Stimulated activated CD4-positive, alpha-beta T cell treated with anti-CD3 and anti-CD28 coated beads, Interleukin-12 subunit alpha, Interleukin-12 subunit beta, amount 100 ng/mL, for 4 hours (primary cell): ENCODE measurements around the gene PTTG1IP.

Experiments
- DNase-seq: peaks from one replicate; pipeline ENCODE4 v3.0.0-alpha.2; 2020

Gene PTTG1IP

GRCh38 chr21:44862869-44863685 lies 10.4 kb downstream of the PTTG1IP start:
- DNase-seq: no peak

GRCh38 chr21:44858791-44859190 lies 14.7 kb downstream of the PTTG1IP start:
- no peak for DNase-seq

- no peak for DNase-seq
Measured at GRCh38 chr21:44858291-44858690, 15.2 kb downstream of the PTTG1IP start.

- DNase-seq: no peak
Measured at GRCh38 chr21:44857127-44857892, 16.2 kb downstream of the PTTG1IP start.

- DNase-seq: no peak
Measured at GRCh38 chr21:44856131-44856530, 17.4 kb downstream of the PTTG1IP start.

GRCh38 chr21:44855572-44855971 lies 17.9 kb downstream of the PTTG1IP start:
- no peak for DNase-seq

- DNase-seq: no peak
Measured at GRCh38 chr21:44854664-44855446, 18.6 kb downstream of the PTTG1IP start.

GRCh38 chr21:44854391-44854663 lies 19.2 kb downstream of the PTTG1IP start:
- DNase-seq: no peak

DNA sequence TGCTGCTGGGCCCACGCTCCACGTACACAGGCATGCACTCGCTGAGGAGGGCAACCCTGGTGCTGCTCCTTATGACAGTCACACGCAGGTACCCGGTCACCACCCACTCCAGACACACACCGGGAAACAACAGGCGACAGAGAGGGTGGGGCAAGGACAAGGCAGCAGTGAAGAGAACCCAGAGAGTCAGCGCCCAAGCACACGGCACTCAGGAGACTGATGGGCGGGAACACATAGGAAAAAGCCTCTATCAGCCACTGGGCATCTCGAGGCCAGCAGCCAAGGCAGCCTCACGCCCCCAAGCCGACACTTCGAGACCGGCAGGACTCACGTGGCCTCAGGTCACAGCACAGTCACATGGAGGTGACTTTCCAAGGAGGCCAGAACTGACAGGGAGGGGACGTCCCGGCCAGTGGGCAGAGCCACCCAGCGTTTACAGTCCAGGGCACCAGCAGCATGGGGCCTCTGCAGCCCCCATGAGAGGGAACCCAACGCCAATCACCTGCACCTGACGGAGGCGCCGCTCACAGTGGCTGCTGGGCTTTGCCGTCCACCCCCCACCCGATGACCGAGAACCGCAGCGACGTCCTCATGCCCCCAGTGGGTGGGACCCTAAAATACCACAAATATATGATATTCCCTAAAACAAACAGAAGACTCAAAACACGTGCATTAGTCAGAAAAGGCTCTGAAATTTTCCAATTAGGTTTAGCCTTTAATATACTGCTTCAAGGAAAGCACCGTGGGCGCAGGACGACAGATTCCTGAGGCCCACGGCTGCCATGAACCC lies 19.7 kb downstream of the PTTG1IP start:
- DNase-seq: no peak

- no peak for DNase-seq
Measured at GRCh38 chr21:44850905-44851657, 22.4 kb downstream of the PTTG1IP start.

- no peak for DNase-seq
Measured at GRCh38 chr21:44850208-44850800, 23.2 kb downstream of the PTTG1IP start.

DNA sequence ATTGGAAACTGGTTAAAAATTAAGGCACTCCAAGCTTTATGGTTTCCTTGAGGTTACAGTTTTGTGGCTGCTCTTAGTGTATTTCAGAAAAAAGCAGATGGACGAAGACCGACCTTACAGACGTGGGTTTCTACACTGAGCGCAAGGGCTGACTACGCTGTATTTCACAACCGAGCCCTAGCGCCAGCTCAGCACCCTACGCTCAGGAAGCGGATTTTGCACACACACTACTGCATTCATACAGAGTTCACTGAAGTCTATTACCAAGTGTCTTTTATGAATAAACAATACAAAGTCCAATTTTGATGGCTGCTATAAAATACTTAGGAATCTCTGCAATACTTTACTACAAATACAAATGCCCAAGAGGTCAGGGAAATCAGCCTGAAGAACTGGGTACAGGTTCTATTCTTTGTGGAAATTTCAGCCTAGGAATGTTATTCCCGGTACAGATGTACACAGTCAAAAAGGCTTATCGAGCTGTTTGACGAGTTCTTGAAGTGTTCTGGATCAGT lies 23.8 kb downstream of the PTTG1IP start:
- no peak for DNase-seq

DNA sequence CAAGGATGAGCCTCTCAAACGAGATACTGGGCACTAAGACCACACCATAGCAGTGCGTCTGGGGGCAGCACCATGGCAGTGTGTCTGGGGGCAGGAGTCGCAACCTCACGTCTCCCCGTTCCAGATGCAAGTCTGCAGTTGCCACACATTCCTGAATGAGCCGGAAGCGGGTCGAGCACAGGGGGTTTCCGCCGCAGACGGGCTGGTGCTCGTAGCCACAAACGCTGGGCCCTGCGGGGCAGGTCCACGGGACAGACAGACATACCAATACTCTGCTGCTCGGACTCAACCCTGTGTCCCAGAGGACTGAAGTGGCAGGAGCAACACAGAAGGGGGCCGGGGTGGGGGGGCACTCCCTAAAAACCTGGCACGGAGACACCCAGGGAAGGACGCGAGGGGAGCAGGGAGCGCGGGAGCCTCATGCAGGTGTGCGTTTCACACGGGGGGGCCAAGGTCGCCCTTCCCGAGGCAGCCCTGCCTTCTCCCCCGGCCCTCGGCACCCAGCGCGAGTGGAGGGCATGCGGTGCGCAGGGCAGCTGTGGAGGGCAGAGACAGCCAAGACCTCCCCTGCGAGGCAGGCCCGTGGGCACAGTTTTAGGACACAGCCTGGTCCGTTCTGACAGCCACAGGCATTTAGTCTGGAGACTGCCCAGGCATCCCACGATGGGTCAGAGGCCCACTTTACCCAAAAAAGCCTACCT lies 24.5 kb downstream of the PTTG1IP start:
- no peak for DNase-seq

- DNase-seq: no peak
Measured at GRCh38 chr21:44847261-44848056, 26.0 kb downstream of the PTTG1IP start.

DNA sequence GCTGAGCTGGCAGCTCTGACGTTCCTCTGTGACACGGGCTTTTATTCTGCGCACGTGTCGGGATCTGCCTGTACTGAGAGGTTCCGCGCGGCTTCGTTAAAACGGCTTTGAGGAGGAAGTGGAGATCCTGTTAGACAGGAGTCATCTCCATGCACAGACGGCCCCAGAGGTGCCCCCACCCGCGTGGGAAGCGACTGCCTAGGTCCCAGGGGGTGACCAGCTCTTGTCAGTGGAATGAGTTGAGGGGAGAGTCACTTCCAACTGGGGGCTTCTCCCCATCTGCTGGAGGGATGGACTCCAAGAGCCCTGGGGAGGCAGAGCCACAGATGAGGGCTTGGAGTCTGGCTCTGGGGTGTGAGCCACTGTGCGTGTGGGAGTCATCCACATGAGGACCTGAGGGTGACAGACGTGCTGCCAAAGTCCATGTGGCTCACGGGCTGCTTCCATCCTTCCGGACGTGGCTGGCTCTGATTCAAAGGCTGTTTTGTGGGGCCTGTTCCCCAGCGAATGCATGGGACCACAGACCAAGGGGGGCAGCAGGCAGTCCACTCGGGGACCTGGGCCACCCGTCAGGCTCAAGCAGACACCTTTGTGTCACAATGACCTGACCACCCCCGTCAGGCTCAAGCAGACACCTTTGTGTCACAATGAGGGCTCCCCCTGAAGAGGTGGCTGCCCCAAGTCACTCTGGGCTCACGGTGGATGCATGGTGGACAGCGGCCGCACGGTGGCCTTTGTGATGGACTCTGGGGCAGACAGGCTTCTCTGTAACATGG lies 26.8 kb downstream of the PTTG1IP start:
- DNase-seq: peak; percentile 45

GRCh38 chr21:44846224-44846484 lies 27.3 kb downstream of the PTTG1IP start:
- no peak for DNase-seq

DNA sequence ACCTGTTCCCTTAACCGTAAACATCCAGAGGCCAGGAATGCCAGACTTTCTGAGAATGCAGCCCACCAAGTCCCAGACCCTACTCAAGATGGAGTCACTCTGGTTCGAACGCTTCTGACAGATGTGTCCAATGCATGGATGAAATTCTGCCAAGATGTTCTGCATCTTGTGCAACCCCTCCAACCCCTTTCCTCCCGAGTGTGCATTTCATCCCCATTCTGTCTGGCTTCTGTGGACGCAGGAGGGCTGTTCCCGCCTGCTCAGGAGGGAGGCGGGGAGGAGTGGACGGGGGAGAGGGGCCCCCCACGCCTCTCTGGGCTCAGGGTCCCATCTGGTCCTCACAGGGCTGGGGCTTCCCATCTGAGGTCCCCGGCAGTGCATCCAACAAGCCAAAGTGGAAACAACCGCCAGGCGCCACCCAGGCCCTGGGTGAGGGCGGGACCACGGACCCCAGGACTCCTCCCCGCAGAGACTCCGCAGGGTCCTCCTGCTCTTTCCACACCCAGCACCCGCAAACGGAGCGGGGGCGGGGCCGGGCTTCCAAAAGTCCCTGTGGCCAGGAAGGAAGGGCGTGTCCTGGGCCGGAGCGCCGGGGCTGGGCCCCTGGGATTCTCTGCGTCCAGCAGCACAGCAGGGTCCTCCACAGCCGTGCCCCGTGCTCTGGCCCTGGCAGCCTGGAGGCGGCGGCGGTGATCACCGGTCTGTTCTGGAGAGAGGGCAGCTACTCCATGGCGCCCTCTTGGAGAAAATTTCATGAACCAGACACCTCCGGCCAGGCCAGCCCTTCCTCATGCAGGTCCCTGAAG lies 27.9 kb downstream of the PTTG1IP start:
- DNase-seq: peak; percentile 46

DNA sequence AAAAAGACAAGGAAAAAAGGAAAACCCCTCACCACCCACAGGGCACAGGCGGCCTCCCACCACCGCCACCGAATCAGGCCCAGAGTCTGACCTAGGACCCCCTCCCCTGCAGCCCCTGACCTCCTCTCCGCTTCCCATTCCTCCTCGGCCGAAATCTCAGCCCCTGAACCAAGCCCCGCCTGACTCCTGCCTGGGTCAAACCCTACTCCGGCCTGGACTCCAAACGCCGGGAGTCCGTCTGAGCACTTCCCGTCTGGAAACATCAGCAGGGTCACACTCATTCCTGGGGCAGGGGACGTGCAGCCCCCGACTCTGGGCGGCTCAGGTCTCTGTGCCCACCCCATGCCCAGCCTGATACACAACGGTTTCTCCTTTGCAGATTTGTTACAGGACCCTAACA lies 29.2 kb downstream of the PTTG1IP start:
- no peak for DNase-seq
